ENCODE data around the gene ACSM3.
"Not testable (repeated sequence)": the region's sequence is repeated elsewhere in the genome, so short reads cannot be mapped to it uniquely, and the experiment has no call there.

Gene ACSM3

GRCh38 chr16:20755799-20756198, 8.0 kb upstream of the ACSM3 start:
- FAIRE-seq = not testable (repeated sequence)

- no peak for FAIRE-seq
Observed at GRCh38 chr16:20760346-20760745, 3.5 kb upstream of the ACSM3 start.

- no peak for FAIRE-seq
Observed at GRCh38 chr16:20761175-20761574, 2.6 kb upstream of the ACSM3 start.

GRCh38 chr16:20762404-20763123, 1.2 kb upstream of the ACSM3 start:
- FAIRE-seq = no peak

- not testable (repeated sequence) for FAIRE-seq
Observed at GRCh38 chr16:20764448-20764847, 634 bp downstream of the ACSM3 start.

GRCh38 chr16:20765732-20766131, 1.9 kb downstream of the ACSM3 start:
- FAIRE-seq = no peak

GRCh38 chr16:20766294-20766693, 2.5 kb downstream of the ACSM3 start:
- FAIRE-seq = no peak

GRCh38 chr16:20767577-20767976, 3.8 kb downstream of the ACSM3 start:
- FAIRE-seq = no peak

- no peak for FAIRE-seq
Observed at GRCh38 chr16:20768121-20768520, 4.3 kb downstream of the ACSM3 start.

GRCh38 chr16:20768818-20769217, 5.0 kb downstream of the ACSM3 start:
- no peak for FAIRE-seq

- no peak for FAIRE-seq
Observed at GRCh38 chr16:20773679-20774078, 9.9 kb downstream of the ACSM3 start.

- no peak for FAIRE-seq
Observed at GRCh38 chr16:20774703-20775362, 11.0 kb downstream of the ACSM3 start.

- FAIRE-seq = no peak
Observed at GRCh38 chr16:20781697-20782096, 17.9 kb downstream of the ACSM3 start.

GRCh38 chr16:20782470-20782869, 18.7 kb downstream of the ACSM3 start:
- FAIRE-seq = no peak

- no peak for FAIRE-seq
Observed at GRCh38 chr16:20784204-20784603, 20.4 kb downstream of the ACSM3 start.

- no peak for FAIRE-seq
Observed at GRCh38 chr16:20789130-20789529, 25.3 kb downstream of the ACSM3 start.

- no peak for FAIRE-seq
Observed at GRCh38 chr16:20791923-20792612, 28.3 kb downstream of the ACSM3 start.

- FAIRE-seq = no peak
Observed at GRCh38 chr16:20798364-20798763, 34.5 kb downstream of the ACSM3 start.

- FAIRE-seq = peak; percentile 93
Observed at GRCh38 chr16:20799599-20799998, 35.8 kb downstream of the ACSM3 start.

- FAIRE-seq = no peak
Observed at GRCh38 chr16:20801278-20801677, 37.5 kb downstream of the ACSM3 start.

- FAIRE-seq = no peak
Observed at GRCh38 chr16:20803192-20803560, 39.4 kb downstream of the ACSM3 start.

- no peak for FAIRE-seq
Observed at GRCh38 chr16:20803561-20804214, 39.9 kb downstream of the ACSM3 start.

GRCh38 chr16:20805684-20806167, 41.9 kb downstream of the ACSM3 start:
- FAIRE-seq = not testable (repeated sequence)

All from TTC549 (cell line).